ENCODE measurements around the gene SLC37A3.

The SLC37A3 gene

GRCh38 chr7:140316165-140316661, 82.1 kb downstream of the SLC37A3 start:
- H3K4me3 ChIP-seq (ENCODE audit: low read length, poor library complexity, severe bottlenecking) = no peak overlapping the region
- no peak overlapping the region for H3K9ac ChIP-seq (ENCODE audit: low read depth, low read length, poor library complexity, severe bottlenecking)
- TF ChIP-seq CTCF (conservative IDR thresholded peaks at IDR 0.05; ENCODE audit: low read length) (no peak), EZH2phosphoT487 (IDR thresholded peaks at IDR 0.05; ENCODE audit: borderline replicate concordance) (no peak)
- no peaks in the 10 kb centered on the region for H3K9me2 ChIP-seq (replicated peaks; ENCODE audit: low read depth, low read length)
- H3K27me3 ChIP-seq (ENCODE audit: insufficient read depth, low read length, poor library complexity, severe bottlenecking) = no peaks in the 10 kb centered on the region
- H2AFZ ChIP-seq (ENCODE audit: low read length) = no peak overlapping the region
- no peaks in the 10 kb centered on the region for H3K36me3 ChIP-seq (ENCODE audit: insufficient read depth, low read length)
- no peaks in the 10 kb centered on the region for H3K79me2 ChIP-seq (ENCODE audit: insufficient read depth, low read length)
- H3K4me1 ChIP-seq (ENCODE audit: insufficient read depth, low read length, poor library complexity, severe bottlenecking) = no peaks in the 10 kb centered on the region
- H3F3A ChIP-seq (ENCODE audit: low read depth) = no peaks in the 10 kb centered on the region
- no peak overlapping the region for H3K4me2 ChIP-seq (ENCODE audit: low read depth, low read length, poor library complexity, severe bottlenecking)
- H3K9me3 ChIP-seq (ENCODE audit: insufficient read depth, low read depth, low read length) = no peaks in the 10 kb centered on the region
- H4K20me1 ChIP-seq (ENCODE audit: insufficient read depth, low read length, poor library complexity, severe bottlenecking) = no peaks in the 10 kb centered on the region

GRCh38 chr7:140315498-140316164, 82.7 kb downstream of the SLC37A3 start:
- H3K4me3 ChIP-seq (ENCODE audit: low read length, poor library complexity, severe bottlenecking) = no peak overlapping the region
- no peaks in the 10 kb centered on the region for H3K79me2 ChIP-seq (ENCODE audit: insufficient read depth, low read length)
- H4K20me1 ChIP-seq (ENCODE audit: insufficient read depth, low read length, poor library complexity, severe bottlenecking) = no peaks in the 10 kb centered on the region
- no peak overlapping the region for H2AFZ ChIP-seq (ENCODE audit: low read length)
- H3K4me2 ChIP-seq (ENCODE audit: low read depth, low read length, poor library complexity, severe bottlenecking) = no peak overlapping the region
- TF ChIP-seq EZH2phosphoT487 (IDR thresholded peaks at IDR 0.05; ENCODE audit: borderline replicate concordance) = no peak
- no peak for TF ChIP-seq CTCF (conservative IDR thresholded peaks at IDR 0.05; ENCODE audit: low read length)
- H3K36me3 ChIP-seq (ENCODE audit: insufficient read depth, low read length) = no peaks in the 10 kb centered on the region
- no peak overlapping the region for H3K9ac ChIP-seq (ENCODE audit: low read depth, low read length, poor library complexity, severe bottlenecking)
- no peaks in the 10 kb centered on the region for H3K4me1 ChIP-seq (ENCODE audit: insufficient read depth, low read length, poor library complexity, severe bottlenecking)
- no peaks in the 10 kb centered on the region for H3F3A ChIP-seq (ENCODE audit: low read depth)
- H3K27me3 ChIP-seq (ENCODE audit: insufficient read depth, low read length, poor library complexity, severe bottlenecking) = no peaks in the 10 kb centered on the region
- no peaks in the 10 kb centered on the region for H3K9me3 ChIP-seq (ENCODE audit: insufficient read depth, low read depth, low read length)
- H3K9me2 ChIP-seq (replicated peaks; ENCODE audit: low read depth, low read length) = no peaks in the 10 kb centered on the region

GRCh38 chr7:140314573-140315480, 83.5 kb downstream of the SLC37A3 start:
- H3K9me3 ChIP-seq (ENCODE audit: insufficient read depth, low read depth, low read length) = no peaks in the 10 kb centered on the region
- H3K36me3 ChIP-seq (ENCODE audit: insufficient read depth, low read length) = no peaks in the 10 kb centered on the region
- no peak overlapping the region for H3K9ac ChIP-seq (ENCODE audit: low read depth, low read length, poor library complexity, severe bottlenecking)
- no peaks in the 10 kb centered on the region for H3K9me2 ChIP-seq (replicated peaks; ENCODE audit: low read depth, low read length)
- H3F3A ChIP-seq (ENCODE audit: low read depth) = no peaks in the 10 kb centered on the region
- no peak overlapping the region for H2AFZ ChIP-seq (ENCODE audit: low read length)
- no peaks in the 10 kb centered on the region for H3K27me3 ChIP-seq (ENCODE audit: insufficient read depth, low read length, poor library complexity, severe bottlenecking)
- H4K20me1 ChIP-seq (ENCODE audit: insufficient read depth, low read length, poor library complexity, severe bottlenecking) = no peaks in the 10 kb centered on the region
- H3K79me2 ChIP-seq (ENCODE audit: insufficient read depth, low read length) = no peaks in the 10 kb centered on the region
- no peaks in the 10 kb centered on the region for H3K4me1 ChIP-seq (ENCODE audit: insufficient read depth, low read length, poor library complexity, severe bottlenecking)
- TF ChIP-seq CTCF (conservative IDR thresholded peaks at IDR 0.05; ENCODE audit: low read length) (no peak), EZH2phosphoT487 (IDR thresholded peaks at IDR 0.05; ENCODE audit: borderline replicate concordance) (no peak)
- no peak overlapping the region for H3K4me2 ChIP-seq (ENCODE audit: low read depth, low read length, poor library complexity, severe bottlenecking)
- H3K4me3 ChIP-seq (ENCODE audit: low read length, poor library complexity, severe bottlenecking) = no peak overlapping the region

Data from Loucy (cell line).